Activated CD8-positive, alpha-beta T cell treated with anti-CD3 and anti-CD28 coated beads for 36 hours (primary cell): ENCODE measurements around the gene ASPSCR1. TPM values are rescaled to one million over a fixed set of nuclear protein-coding genes. Genes with fewer than 3 reads are reported as not detected.

Source experiments
- ATAC-seq: fragments of 200-7000 bp; cut with Tn5 transposase; one replicate; pipeline ENCODE4 v1.10.0; 2021; ENCODE audit warnings: mild to moderate bottlenecking, moderate library complexity
- CTCF ChIA-PET: fragments of 350-600 bp; sonication (Branson Sonifier 250); formaldehyde crosslinking; loops from one replicate; lab custom pipeline; 2021; ENCODE audit warnings: antibody characterized with exemption; lab: Charles Lee
- POLR2A ChIA-PET: fragments of 350-600 bp; sonication (Branson Sonifier 250); formaldehyde crosslinking; loops from one replicate; lab custom pipeline; 2021; ENCODE audit warnings: antibody characterized with exemption; lab: Charles Lee
- DNase-seq: peaks from one replicate; pipeline ENCODE4 v3.0.0-alpha.2; 2020
- H3K27ac Mint-ChIP-seq: one replicate; pipeline ENCODE4 v1.8.0; 2021; ENCODE audit warnings: mild to moderate bottlenecking, mixed read lengths
- H3K27me3 Mint-ChIP-seq: one replicate; pipeline ENCODE4 v1.8.0; 2021; ENCODE audit warnings: mixed read lengths
- H3K36me3 Mint-ChIP-seq: one replicate; pipeline ENCODE4 v1.8.0; 2021; ENCODE audit warnings: low read depth, mixed read lengths
- H3K4me1 Mint-ChIP-seq: one replicate; pipeline ENCODE4 v1.8.0; 2021; ENCODE audit warnings: low read depth, mixed read lengths
- H3K4me3 Mint-ChIP-seq: one replicate; pipeline ENCODE4 v1.8.0; 2021; ENCODE audit warnings: mild to moderate bottlenecking, moderate library complexity, mixed read lengths
- H3K9me3 Mint-ChIP-seq: one replicate; pipeline ENCODE4 v1.8.0; 2021; ENCODE audit warnings: mixed read lengths
- CTCF ChIP-seq: fragments of 200-600 bp; IDR thresholded peaks from one replicate; pipeline ENCODE4 v1.8.0; 2022; ENCODE audit warnings: antibody characterized with exemption, mild to moderate bottlenecking
- intact Hi-C: fragments of 100-400 bp; cut with micrococcal nuclease; formaldehyde crosslinking; loops from one replicate; pipeline ENCODE4 v1.10.0; 2022
- total RNA-seq, 2 experiments: library from RNA; stranded (reverse); gene quantifications; one replicate each; pipeline ENCODE4 v1.2.3, GENCODE V29; 2021

The ASPSCR1 gene
- total RNA-seq, 2 experiments from 2014 or later: 18.7 to 24.5 TPM

- ATAC-seq (no peak), DNase-seq (no peak)
- Mint-ChIP-seq H3K27ac (peak overlapping the region; percentile 55), H3K9me3 (no peaks in the 10 kb centered on the region), H3K27me3 (no peaks in the 10 kb centered on the region), H3K36me3 (peaks cover 1% of the 10 kb centered on the region), H3K4me1 (peaks cover 14% of the 10 kb centered on the region), H3K4me3 (peak overlapping the region; percentile 75)
- no peak for TF ChIP-seq CTCF
- POLR2A ChIA-PET: interaction anchor here (0.6 to 7.4 kb wide), 4 partner anchors 10 to 59 kb away, joined by 3 to 98 read pairs (median 4); partner anchors contain the start of genes GPS1 and RFNG
- intact Hi-C loops: no loop called here
- CTCF ChIA-PET: no interaction called here
These were observed 86.3 kb downstream of the ASPSCR1 start for GRCh38 chr17:82063424-82064415.

DNA sequence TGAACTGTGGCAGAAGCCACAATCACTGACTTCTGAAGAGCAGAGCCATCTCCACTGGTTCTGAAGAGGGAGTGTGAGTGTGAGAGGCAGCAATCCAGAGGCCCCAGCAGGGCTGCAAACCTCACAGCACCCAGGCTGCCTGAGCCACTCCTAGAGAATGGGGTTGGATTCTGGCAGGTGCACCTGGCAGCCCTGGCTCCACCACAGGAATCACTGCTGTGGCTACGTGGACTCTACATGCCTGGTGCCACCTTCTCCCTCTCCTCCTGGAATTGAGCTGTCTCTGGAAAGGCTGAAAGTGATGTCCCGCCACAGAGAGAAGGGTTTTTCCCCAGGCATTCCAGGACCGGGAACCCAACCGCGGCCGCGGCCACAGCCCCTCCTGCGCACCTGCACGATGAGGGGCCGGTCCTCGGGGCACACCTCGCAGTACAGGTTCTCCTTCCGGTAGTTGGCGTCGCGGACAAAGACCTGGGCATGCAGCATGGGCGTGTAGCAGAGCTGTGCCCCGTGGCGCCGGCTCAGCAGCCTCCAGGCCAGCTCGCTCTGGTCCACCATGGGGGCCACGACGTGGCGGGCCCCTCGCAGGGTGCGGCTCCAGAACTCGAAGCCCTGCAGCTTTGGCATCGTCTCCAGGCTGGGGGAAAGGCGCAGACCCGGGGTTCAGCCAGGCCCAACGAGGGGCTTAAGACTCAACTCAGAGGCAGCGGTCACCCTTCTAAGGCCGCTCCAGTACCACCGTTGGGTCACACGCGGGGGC lies 87.2 kb downstream of the ASPSCR1 start:
- no peak for TF ChIP-seq CTCF
- POLR2A ChIA-PET: interaction anchor here (0.8 to 7.4 kb wide), 17 partner anchors 9 to 194 kb away, joined by 3 to 98 read pairs (median 4); partner anchors contain the start of genes ARHGDIA, DCXR, FASN and GPS1

GRCh38 chr17:82065193-82065637 lies 87.8 kb downstream of the ASPSCR1 start:
- ChIA-PET POLR2A (interaction anchor here (0.6 to 7.4 kb wide), 18 partner anchors 11 to 195 kb away, joined by 3 to 98 read pairs (median 4); partner anchors contain the start of genes ARHGDIA, DCXR, FASN and GPS1), CTCF (interaction anchor here (1.0 to 2.9 kb wide), 3 partner anchors 28 to 35 kb away, joined by 3 to 16 read pairs (median 3); partner anchors contain the start of gene DCXR)
- Mint-ChIP-seq H3K4me1 (peaks cover 14% of the 10 kb centered on the region), H3K9me3 (no peaks in the 10 kb centered on the region), H3K27ac (peak overlapping the region; percentile 61), H3K27me3 (no peaks in the 10 kb centered on the region), H3K36me3 (peaks cover under 1% of the 10 kb centered on the region), H3K4me3 (peak overlapping the region; percentile 75)
- intact Hi-C loops: no loop called here
- no peak for TF ChIP-seq CTCF
- DNase-seq (peak; percentile 43), ATAC-seq (peak; percentile 58)

More for the DNA sequence above, 87.2 kb downstream of the ASPSCR1 start:
- Mint-ChIP-seq H3K9me3 (no peaks in the 10 kb centered on the region), H3K4me3 (peak overlapping the region; percentile 75), H3K4me1 (peaks cover 14% of the 10 kb centered on the region), H3K27me3 (no peaks in the 10 kb centered on the region), H3K27ac (peak overlapping the region; percentile 61), H3K36me3 (peaks cover 1% of the 10 kb centered on the region)
- CTCF ChIA-PET: interaction anchor here (1.2 to 2.9 kb wide), 2 partner anchors 30 to 34 kb away, joined by 3 to 16 read pairs; no protein-coding TSS in a partner anchor
- DNase-seq: no peak
- intact Hi-C loops: no loop called here
- no peak for ATAC-seq

DNA sequence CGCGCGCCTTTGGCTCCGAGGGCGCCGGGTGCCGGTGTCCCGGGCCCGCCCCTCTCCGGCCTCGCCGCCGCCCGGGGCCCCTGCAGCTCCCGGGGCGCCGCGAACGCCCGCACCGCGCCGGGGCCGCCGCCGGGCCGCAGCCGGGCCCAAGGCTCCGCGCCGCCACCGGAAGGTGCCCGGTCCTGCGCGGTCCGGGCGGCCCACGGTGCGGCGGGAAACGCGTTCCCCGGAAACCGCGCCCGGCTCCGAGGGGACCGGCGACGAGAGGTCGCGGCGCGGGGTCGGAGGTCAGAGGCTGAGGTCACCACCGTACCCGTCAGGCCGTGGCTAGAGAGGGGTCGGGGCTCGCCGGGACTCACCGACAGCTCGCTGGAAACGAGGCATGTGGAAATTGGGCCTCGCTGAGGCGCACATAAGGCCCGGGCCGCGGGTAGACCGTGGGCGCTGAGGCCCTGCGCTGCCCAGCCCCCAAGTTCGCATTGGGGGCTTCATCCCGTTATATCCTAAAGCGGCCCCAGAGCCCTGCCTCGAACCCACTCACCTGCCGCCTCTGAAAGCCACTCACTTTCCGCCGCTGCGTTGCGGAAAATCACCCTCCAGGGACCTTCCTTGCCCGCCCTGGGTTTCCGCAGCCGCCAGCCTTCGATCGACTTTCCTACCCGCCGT lies 88.3 kb downstream of the ASPSCR1 start, which contains the start of gene DUS1L:
Gene DUS1L, minus strand, starts transcription at position 167 of the 666 bp plus-strand sequence. CDS start 745 bp downstream, outside the sequence.
- CTCF ChIA-PET: interaction anchor here (1.0 to 2.9 kb wide), 4 partner anchors 28 to 43 kb away, joined by 3 to 16 read pairs (median 3); partner anchors contain the start of gene DCXR
- Mint-ChIP-seq H3K27me3 (no peaks in the 10 kb centered on the region), H3K9me3 (no peaks in the 10 kb centered on the region), H3K27ac (peak within 1 kb of the TSS; percentile 88), H3K4me1 (peaks cover 14% of the 10 kb centered on the region), H3K36me3 (no peaks in the 10 kb centered on the region), H3K4me3 (peak within 1 kb of the TSS; percentile 85)
- intact Hi-C loops: no loop called here
- POLR2A ChIA-PET: interaction anchor here (0.6 to 7.4 kb wide), 20 partner anchors 11 to 195 kb away, joined by 3 to 98 read pairs (median 4); partner anchors contain the start of genes ARHGDIA, DCXR, FASN and GPS1
- DNase-seq (peak; percentile 67), ATAC-seq (peak; percentile 93)
- no peak for TF ChIP-seq CTCF

Other genes starting within 250 kb of the ASPSCR1 start
- gene GCGR, start 173.5 kb upstream of the ASPSCR1 start, total RNA-seq: not detected
- gene MCRIP1, start 144.3 kb upstream of the ASPSCR1 start, total RNA-seq: 10 to 100 TPM; 55.1 to 56.5 TPM
- gene PPP1R27, start 142.6 kb upstream of the ASPSCR1 start, total RNA-seq: not detected
- 100 to 1,000 TPM; 408 to 434 TPM for gene P4HB, start 117.1 kb upstream of the ASPSCR1 start, total RNA-seq
- 100 to 1,000 TPM; 450 to 470 TPM for gene ARHGDIA, start 106.3 kb upstream of the ASPSCR1 start, total RNA-seq
- 100 to 1,000 TPM; 241 TPM for gene ALYREF, start 86.0 kb upstream of the ASPSCR1 start, total RNA-seq
- 100 to 1,000 TPM; 122 to 130 TPM for gene ANAPC11, start 85.9 kb upstream of the ASPSCR1 start, total RNA-seq
- under 1 TPM in 1 of 2 experiments, not detected in 1; 0.18 TPM for gene NPB, start 75.4 kb upstream of the ASPSCR1 start, total RNA-seq
- 10 to 100 TPM; 20.5 to 22.6 TPM for gene PCYT2, start 66.2 kb upstream of the ASPSCR1 start, total RNA-seq
- 10 to 100 TPM; 28.1 to 32.0 TPM for gene SIRT7, start 59.5 kb upstream of the ASPSCR1 start, total RNA-seq
- 10 to 100 TPM; 12.4 to 14.1 TPM for gene MAFG, start 49.9 kb upstream of the ASPSCR1 start, total RNA-seq
- 100 to 1,000 TPM; 140 to 141 TPM for gene PYCR1, start 40.3 kb upstream of the ASPSCR1 start, total RNA-seq
- not detected for gene MYADML2, start 30.4 kb upstream of the ASPSCR1 start, total RNA-seq
- gene NOTUM, start 16.4 kb upstream of the ASPSCR1 start, total RNA-seq: under 1 TPM; 0.41 to 0.49 TPM
- 10 to 100 TPM; 88.7 to 98.1 TPM for gene CENPX, start 45.2 kb downstream of the ASPSCR1 start, total RNA-seq
- 10 to 100 TPM; 12.9 TPM for gene LRRC45, start 45.7 kb downstream of the ASPSCR1 start, total RNA-seq
- 1 to 10 TPM; 5.5 to 5.8 TPM for gene RAC3, start 54.0 kb downstream of the ASPSCR1 start, total RNA-seq
- 100 to 1,000 TPM in 1 of 2 experiments, 10 to 100 TPM in 1; 99.2 to 101 TPM for gene DCXR, start 60.1 kb downstream of the ASPSCR1 start, total RNA-seq
- gene RFNG, start 74.2 kb downstream of the ASPSCR1 start, total RNA-seq: 10 to 100 TPM; 14.2 to 15.3 TPM
- 10 to 100 TPM; 82.7 to 88.6 TPM for gene GPS1, start 74.3 kb downstream of the ASPSCR1 start, total RNA-seq
- 100 to 1,000 TPM; 139 to 140 TPM for gene DUS1L, start 88.2 kb downstream of the ASPSCR1 start, total RNA-seq
- gene FASN, start 120.6 kb downstream of the ASPSCR1 start, total RNA-seq: 100 to 1,000 TPM; 250 to 260 TPM
- gene CCDC57, start 235.2 kb downstream of the ASPSCR1 start, total RNA-seq: 10 to 100 TPM; 56.6 to 64.2 TPM